HG03097 (cell line): ENCODE data around the gene ARHGAP15.

Experiments
- ATAC-seq: cut with Tn5 transposase; IDR thresholded peaks from one replicate; pipeline ENCODE4 v1.9.1; 2021; ENCODE audit not compliant: unreplicated experiment, low FRiP score

Gene ARHGAP15

GRCh38 chr2:143217512-143218115 is 88.4 kb downstream of the ARHGAP15 start:
- ATAC-seq, result no peak

- no peak for ATAC-seq
Observed at GRCh38 chr2:143218621-143219020, 89.4 kb downstream of the ARHGAP15 start.

GRCh38 chr2:143219266-143219665 is 90.0 kb downstream of the ARHGAP15 start:
- ATAC-seq, result no peak

- ATAC-seq, result no peak
Observed at GRCh38 chr2:143223556-143223955, 94.3 kb downstream of the ARHGAP15 start.

- ATAC-seq, result no peak
Observed at GRCh38 chr2:143225931-143226330, 96.7 kb downstream of the ARHGAP15 start.

- no peak for ATAC-seq
Observed at GRCh38 chr2:143226714-143227541, 97.7 kb downstream of the ARHGAP15 start.

GRCh38 chr2:143229411-143229810 is 100.2 kb downstream of the ARHGAP15 start:
- ATAC-seq, result no peak

- no peak for ATAC-seq
Observed at GRCh38 chr2:143229952-143230351, 100.7 kb downstream of the ARHGAP15 start.

- no peak for ATAC-seq
Observed at GRCh38 chr2:143230506-143231253, 101.5 kb downstream of the ARHGAP15 start.

GRCh38 chr2:143231254-143231645 is 102.0 kb downstream of the ARHGAP15 start:
- ATAC-seq, result no peak

GRCh38 chr2:143237146-143237777 is 108.0 kb downstream of the ARHGAP15 start:
- no peak for ATAC-seq

- no peak for ATAC-seq
Observed at GRCh38 chr2:143241403-143242088, 112.3 kb downstream of the ARHGAP15 start.

GRCh38 chr2:143246246-143246645 is 117.0 kb downstream of the ARHGAP15 start:
- no peak for ATAC-seq

GRCh38 chr2:143246815-143247744 is 117.9 kb downstream of the ARHGAP15 start:
- ATAC-seq, result no peak

- no peak for ATAC-seq
Observed at GRCh38 chr2:143248631-143249030, 119.4 kb downstream of the ARHGAP15 start.

- ATAC-seq, result no peak
Observed at GRCh38 chr2:143251681-143252080, 122.5 kb downstream of the ARHGAP15 start.

GRCh38 chr2:143252138-143252907 is 123.1 kb downstream of the ARHGAP15 start:
- ATAC-seq, result no peak

- ATAC-seq, result no peak
Observed at GRCh38 chr2:143254110-143254509, 124.9 kb downstream of the ARHGAP15 start.

GRCh38 chr2:143255086-143255485 is 125.9 kb downstream of the ARHGAP15 start:
- ATAC-seq, result no peak
